RWPE2 (cell line): Measurements from ENCODE around the gene NPNT.

Source experiments
- ATAC-seq: fragments of 200-7000 bp; cut with Tn5 transposase; 3 replicates; pipeline ENCODE4 v1.9.1; 2021; ENCODE audit warnings: low read depth
- DNase-seq: peaks from one replicate; pipeline ENCODE4 v3.0.0-alpha.2; 2020; ENCODE audit warnings: low spot score
- H3K27ac ChIP-seq: fragments of 450-650 bp; 2 replicates; pipeline ENCODE4 v1.5.1; 2017; ENCODE audit warnings: mild to moderate bottlenecking; ENCODE audit not compliant: poor library complexity, severe bottlenecking
- H3K27me3 ChIP-seq: fragments of 250-450 bp; sonication (Bioruptor Pico); 2 replicates; pipeline ENCODE4 v1.5.1; 2021; ENCODE audit warnings: mild to moderate bottlenecking, moderate library complexity; ENCODE audit not compliant: insufficient read depth, poor library complexity, severe bottlenecking
- H3K36me3 ChIP-seq: fragments of 250-450 bp; sonication (Bioruptor Pico); 2 replicates; pipeline ENCODE4 v1.5.1; 2020; ENCODE audit warnings: low read depth, mild to moderate bottlenecking, moderate library complexity
- H3K4me1 ChIP-seq: fragments of 250-450 bp; sonication (Bioruptor Pico); 2 replicates; pipeline ENCODE4 v1.5.1; 2021; ENCODE audit warnings: mild to moderate bottlenecking, moderate library complexity; ENCODE audit not compliant: insufficient read depth, poor library complexity, severe bottlenecking
- H3K4me3 ChIP-seq: fragments of 250-450 bp; sonication (Bioruptor Pico); 2 replicates; pipeline ENCODE4 v1.5.1; 2021; ENCODE audit warnings: mild to moderate bottlenecking, moderate library complexity; ENCODE audit not compliant: severe bottlenecking
- H3K9me3 ChIP-seq: fragments of 250-450 bp; sonication (Bioruptor Pico); 2 replicates; pipeline ENCODE4 v1.5.1; 2021; ENCODE audit warnings: mild to moderate bottlenecking, moderate library complexity; ENCODE audit not compliant: severe bottlenecking
- CTCF ChIP-seq: fragments of 450-650 bp; IDR thresholded peaks from one replicate; pipeline ENCODE4 v1.5.1; 2017; ENCODE audit warnings: mild to moderate bottlenecking, moderate library complexity; ENCODE audit not compliant: poor library complexity, severe bottlenecking

Gene NPNT

GRCh38 chr4:105943234-105943633 lies 48.0 kb downstream of the NPNT start:
- TF ChIP-seq CTCF = no peak
- no peak for ATAC-seq
- H3K4me1 ChIP-seq = no peaks in the 10 kb centered on the region
- H3K27ac ChIP-seq = no peak overlapping the region
- no peak for DNase-seq
- no peaks in the 10 kb centered on the region for H3K27me3 ChIP-seq
- no peak overlapping the region for H3K4me3 ChIP-seq
- H3K9me3 ChIP-seq = no peaks in the 10 kb centered on the region
- no peaks in the 10 kb centered on the region for H3K36me3 ChIP-seq

- H3K9me3 ChIP-seq = no peaks in the 10 kb centered on the region
- H3K27me3 ChIP-seq = no peaks in the 10 kb centered on the region
- H3K4me3 ChIP-seq = no peak overlapping the region
- ATAC-seq = no peak
- H3K4me1 ChIP-seq = no peaks in the 10 kb centered on the region
- TF ChIP-seq CTCF = no peak
- H3K27ac ChIP-seq = no peak overlapping the region
- no peaks in the 10 kb centered on the region for H3K36me3 ChIP-seq
- DNase-seq = no peak
Measured at GRCh38 chr4:105944540-105944939, 49.3 kb downstream of the NPNT start.

- TF ChIP-seq CTCF = no peak
- Histone ChIP-seq H3K4me1 (no peaks in the 10 kb centered on the region), H3K36me3 (no peaks in the 10 kb centered on the region), H3K27me3 (no peaks in the 10 kb centered on the region), H3K27ac (no peak overlapping the region), H3K9me3 (no peaks in the 10 kb centered on the region), H3K4me3 (no peak overlapping the region)
- ATAC-seq (no peak), DNase-seq (no peak)
Measured at GRCh38 chr4:105946771-105947170, 51.5 kb downstream of the NPNT start.

GRCh38 chr4:105950701-105951100 lies 55.4 kb downstream of the NPNT start:
- no peak overlapping the region for H3K4me3 ChIP-seq

GRCh38 chr4:105951198-105951597 lies 55.9 kb downstream of the NPNT start:
- Histone ChIP-seq H3K36me3 (no peaks in the 10 kb centered on the region), H3K4me3 (no peak overlapping the region), H3K4me1 (no peaks in the 10 kb centered on the region), H3K27ac (no peak overlapping the region), H3K27me3 (no peaks in the 10 kb centered on the region), H3K9me3 (no peaks in the 10 kb centered on the region)
- no peak for ATAC-seq
- no peak for TF ChIP-seq CTCF
- DNase-seq = no peak

More at GRCh38 chr4:105950701-105951100, 55.4 kb downstream of the NPNT start:
- DNase-seq (no peak), ATAC-seq (no peak)
- no peak for TF ChIP-seq CTCF
- H3K4me1 ChIP-seq = no peaks in the 10 kb centered on the region
- no peaks in the 10 kb centered on the region for H3K9me3 ChIP-seq
- H3K36me3 ChIP-seq = no peaks in the 10 kb centered on the region
- no peak overlapping the region for H3K27ac ChIP-seq
- no peaks in the 10 kb centered on the region for H3K27me3 ChIP-seq
